Activated T-helper 9 cell treated with anti-CD3 and anti-CD28 coated beads, Interleukin-2, amount 50 U/mL, for 16 hours (primary cell): ENCODE data around the gene CUL9.
A peak's percentile ranks its signal among the peaks of the same experiment; 100 is the strongest.
"Not testable (repeated sequence)": the region's sequence is repeated elsewhere in the genome, so short reads cannot be mapped to it uniquely, and the experiment has no call there.

Experiments used
- DNase-seq: peaks from one replicate; pipeline ENCODE4 v3.0.0-alpha.2; 2020; ENCODE audit warnings: low read depth

Gene CUL9

DNA sequence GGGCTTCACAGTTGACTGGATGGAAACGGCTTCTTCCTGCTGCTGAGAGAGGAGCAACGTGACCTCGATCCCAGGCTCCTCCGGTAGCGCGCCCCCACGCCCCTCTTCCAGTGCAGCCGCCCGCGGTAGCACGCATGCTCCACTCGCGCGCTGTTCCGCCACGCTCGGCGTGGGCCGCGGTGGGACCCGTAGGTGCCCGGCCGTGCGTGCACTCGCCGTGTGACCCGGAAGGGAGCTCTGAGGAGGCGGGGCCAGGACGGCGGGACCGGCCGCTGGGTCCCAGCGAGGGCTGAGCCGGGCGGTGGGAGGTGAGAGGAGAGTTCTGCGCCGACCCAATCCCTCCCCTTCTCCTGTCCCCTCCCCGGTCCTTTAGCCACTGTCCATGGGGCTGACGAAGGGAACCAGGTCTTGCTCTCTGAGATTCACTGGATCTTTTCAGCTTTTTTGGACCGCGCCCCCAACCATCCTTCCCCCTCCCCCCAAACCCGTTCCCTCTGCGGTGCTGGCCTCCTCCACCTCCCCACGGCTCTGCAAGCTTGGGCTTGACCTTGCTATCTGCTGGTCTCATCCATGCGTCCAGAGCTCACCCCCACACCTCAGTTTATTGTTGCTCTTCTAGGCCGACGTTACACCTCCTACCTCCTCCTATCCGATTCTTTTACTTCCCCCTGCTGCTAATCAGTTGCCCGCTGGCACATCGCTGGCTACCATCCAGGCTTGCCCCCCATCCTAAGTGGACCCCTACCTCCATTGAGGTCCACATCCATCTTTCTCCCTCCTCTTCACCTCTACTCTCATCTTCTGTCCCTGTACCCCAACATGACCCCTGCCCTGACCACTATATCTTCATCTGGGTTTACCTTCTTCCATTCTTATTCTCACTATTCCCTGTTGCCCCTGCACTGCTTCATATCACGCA, at the start of gene CUL9:
CUL9 (plus strand) TSS at position 255 of the 919 bp plus-strand sequence. CDS start 2,115 bp downstream, outside the sequence.
- peak; percentile 74 for DNase-seq

GRCh38 chr6:43138267-43138666, 43.7 kb upstream of the CUL9 start:
- no peak for DNase-seq

DNA sequence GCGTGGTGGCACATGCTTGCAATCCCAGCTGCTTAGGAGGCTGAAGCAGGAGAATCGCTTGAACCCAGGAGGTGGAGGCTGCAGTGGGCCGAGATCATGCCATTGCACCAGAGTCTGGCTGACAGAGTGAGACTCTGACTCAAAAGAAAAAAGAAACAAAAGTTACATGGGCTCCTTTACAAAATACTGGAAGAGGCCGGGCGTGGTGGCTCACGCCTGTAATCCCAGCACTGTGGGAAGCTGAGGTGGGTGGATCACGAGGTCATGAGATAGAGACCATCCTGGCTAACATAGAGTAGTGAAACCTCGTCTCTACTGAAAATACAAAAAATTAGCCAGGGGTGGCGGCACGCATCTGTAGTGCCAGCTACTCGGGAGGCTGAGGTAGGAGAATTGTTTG, 42.0 kb upstream of the CUL9 start:
- DNase-seq, result not testable (repeated sequence)

GRCh38 chr6:43141644-43142043, 40.4 kb upstream of the CUL9 start:
- no peak for DNase-seq

- DNase-seq, result no peak
These were observed 39.9 kb upstream of the CUL9 start for GRCh38 chr6:43142101-43142500.

GRCh38 chr6:43143235-43144128, 38.5 kb upstream of the CUL9 start:
- DNase-seq, result peak; percentile 64

GRCh38 chr6:43144879-43145278, 37.1 kb upstream of the CUL9 start:
- no peak for DNase-seq

DNA sequence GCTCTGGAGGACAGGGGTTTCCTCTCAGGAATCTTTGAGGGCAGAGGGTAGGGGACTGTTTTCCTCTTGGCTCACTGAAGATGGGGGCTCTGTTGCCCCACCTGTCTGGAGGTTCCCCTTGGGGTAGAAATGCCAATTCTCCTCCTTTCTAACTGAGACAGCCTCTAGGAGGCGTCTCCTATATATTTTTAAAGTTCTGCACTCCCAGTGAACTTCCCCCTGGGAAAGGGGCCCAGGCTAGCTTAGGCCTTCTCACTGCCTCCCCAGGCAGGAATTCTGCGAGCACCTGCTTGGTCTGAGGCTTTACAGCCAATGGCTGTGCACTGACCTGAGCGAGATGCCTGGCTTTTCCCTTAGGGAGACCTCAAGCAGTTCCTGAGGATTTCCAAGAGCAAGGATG, 35.7 kb upstream of the CUL9 start:
- no peak for DNase-seq

GRCh38 chr6:43146709-43147688, 35.0 kb upstream of the CUL9 start:
- no peak for DNase-seq

GRCh38 chr6:43147691-43148477, 34.1 kb upstream of the CUL9 start:
- DNase-seq, result no peak

DNA sequence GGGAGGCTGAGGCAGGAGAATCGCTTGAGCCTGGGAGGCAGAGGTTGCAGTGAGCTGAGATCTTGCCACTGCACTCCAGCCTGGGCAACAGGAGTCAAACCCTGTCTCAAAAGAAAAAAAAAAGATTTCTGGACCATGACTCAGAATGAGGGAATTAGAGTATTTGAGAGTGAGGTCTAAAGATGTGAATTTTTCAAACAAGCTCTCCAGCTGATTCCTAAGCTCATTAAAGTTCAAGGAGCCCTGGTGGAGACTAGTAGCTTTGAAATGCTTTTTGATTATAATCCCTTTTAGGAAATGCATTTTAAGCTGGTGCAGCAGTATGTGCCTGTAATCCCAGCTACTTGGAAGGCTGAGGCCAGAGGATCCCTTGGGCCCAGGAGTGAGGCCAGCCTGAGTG, 32.7 kb upstream of the CUL9 start:
- DNase-seq, result no peak

DNA sequence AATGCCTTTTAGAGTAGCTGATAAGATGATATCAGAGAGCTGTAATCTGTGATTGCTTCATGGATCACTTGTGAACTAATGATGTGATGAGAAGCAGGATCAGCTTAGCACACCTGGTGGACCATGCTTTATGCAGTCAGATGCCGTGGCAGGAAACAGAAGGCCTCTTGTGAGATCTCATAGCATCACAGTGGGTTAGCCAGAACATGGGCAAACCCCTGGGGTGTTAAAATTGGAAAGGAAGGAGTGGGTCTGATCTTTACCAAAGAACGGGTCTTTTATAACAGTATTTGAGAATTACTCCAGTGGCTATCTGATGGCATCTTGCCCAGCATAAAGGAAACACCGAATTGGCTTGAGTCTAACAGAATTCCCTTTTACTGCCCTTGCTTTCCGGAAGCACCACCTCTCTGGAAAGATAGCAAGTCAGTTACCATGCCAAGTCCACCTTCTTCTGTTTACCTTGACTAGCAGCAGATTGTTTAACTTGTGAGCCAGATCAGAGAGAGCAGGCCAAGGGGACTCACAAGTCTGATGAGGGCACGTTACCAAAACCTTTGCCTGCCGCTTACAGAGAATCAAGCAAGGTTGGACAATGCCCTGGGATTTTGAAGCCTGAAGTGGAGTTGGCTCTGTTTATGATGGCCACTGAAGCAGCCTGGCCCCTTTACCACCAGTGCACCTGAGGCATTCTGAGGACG, 31.8 kb upstream of the CUL9 start:
- no peak for DNase-seq

GRCh38 chr6:43159599-43159998, 22.4 kb upstream of the CUL9 start:
- no peak for DNase-seq

GRCh38 chr6:43163899-43164298, 18.1 kb upstream of the CUL9 start:
- DNase-seq, result no peak

DNA sequence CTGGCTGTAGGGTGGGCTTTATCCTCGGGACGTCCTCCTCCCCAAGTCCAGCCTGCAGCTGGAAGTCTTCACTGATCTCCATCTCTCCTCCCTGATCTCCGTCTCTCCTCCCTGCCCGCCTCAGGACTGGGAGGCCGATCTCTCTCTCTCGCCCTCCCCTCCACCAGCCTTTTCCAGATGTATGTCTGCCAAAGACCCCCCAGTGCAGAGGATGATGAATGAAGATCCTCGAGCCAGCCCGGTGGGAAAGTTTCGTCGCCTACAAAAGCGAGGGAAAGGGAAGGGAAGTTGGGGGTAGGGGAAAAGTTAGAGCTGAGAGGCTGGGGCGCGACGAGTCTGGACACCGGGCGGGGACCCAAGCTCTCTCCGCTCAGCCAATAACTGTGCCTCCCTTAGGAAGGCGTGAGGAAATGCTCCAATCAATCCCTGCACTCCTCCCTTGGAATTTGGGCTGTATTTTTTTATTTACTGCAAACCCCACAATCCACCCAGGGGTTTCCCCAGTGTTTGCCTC, 11.5 kb upstream of the CUL9 start:
- DNase-seq, result no peak

- DNase-seq, result peak; percentile 97
These were observed 10.9 kb upstream of the CUL9 start, which contains the start of gene SRF for GRCh38 chr6:43170931-43171706. SRF (plus strand) TSS chr6:43171269; CDS start chr6:43171657, 388 bp downstream.

DNA sequence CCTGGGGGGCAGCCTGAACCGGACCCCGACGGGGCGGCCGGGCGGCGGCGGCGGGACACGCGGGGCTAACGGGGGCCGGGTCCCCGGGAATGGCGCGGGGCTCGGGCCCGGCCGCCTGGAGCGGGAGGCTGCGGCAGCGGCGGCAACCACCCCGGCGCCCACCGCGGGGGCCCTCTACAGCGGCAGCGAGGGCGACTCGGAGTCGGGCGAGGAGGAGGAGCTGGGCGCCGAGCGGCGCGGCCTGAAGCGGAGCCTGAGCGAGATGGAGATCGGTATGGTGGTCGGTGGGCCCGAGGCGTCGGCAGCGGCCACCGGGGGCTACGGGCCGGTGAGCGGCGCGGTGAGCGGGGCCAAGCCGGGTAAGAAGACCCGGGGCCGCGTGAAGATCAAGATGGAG, 10.3 kb upstream of the CUL9 start:
- DNase-seq, result peak; percentile 35

DNA sequence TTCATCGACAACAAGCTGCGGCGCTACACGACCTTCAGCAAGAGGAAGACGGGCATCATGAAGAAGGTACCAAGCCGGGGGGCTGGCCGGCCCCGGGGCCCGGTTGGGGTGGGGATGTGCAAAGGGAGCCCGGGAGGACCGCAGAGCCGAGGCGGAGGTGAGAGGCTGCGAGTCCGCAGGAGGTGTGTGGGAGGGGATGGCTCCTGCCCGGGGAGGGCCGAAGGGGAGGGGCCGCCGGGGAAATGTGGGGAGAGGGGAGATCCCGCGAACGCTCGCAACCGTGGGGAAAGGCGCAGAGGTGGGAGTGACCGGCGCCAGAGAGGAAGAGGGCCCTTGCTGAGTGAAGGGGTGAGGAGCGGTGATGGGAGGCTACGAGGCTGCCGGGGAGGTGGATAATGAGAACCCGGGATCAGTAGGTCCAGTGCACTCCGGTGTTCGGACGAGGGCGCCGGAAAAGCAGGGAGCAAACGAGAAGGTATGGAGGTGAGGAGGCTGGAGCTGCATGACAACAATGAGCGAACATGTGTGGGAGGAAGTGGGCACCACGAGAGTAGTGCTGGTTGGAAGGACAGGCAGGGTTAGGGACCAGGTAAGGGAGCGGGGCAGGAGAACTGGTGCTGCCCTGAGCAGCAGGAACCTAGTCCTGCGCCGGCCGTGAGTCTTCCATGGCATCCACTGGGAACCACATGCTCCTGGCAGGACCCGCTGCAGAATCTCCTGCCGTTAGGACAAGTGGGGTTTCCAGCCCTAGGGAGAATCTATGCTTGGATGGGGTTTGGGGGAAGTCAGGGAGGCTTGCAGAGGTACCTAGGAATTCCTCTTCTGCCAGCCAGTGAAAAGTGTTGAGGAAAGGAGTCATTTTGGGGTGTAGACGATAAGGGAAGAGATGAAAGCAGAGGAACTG, 9.6 kb upstream of the CUL9 start:
- DNase-seq, result peak; percentile 45
